Hematopoietic multipotent progenitor cell treated with erythropoietin and hydrocortisone succinate and interleukin-3 and kit ligand, for 4 days (in vitro differentiated cells): ENCODE measurements around the gene CAB39.
A peak's percentile ranks its signal among the peaks of the same experiment; 100 is the strongest.

Experiments
- DNase-seq: peaks from one replicate; pipeline ENCODE4 v3.0.0-alpha.2; 2015

CAB39 gene

DNA sequence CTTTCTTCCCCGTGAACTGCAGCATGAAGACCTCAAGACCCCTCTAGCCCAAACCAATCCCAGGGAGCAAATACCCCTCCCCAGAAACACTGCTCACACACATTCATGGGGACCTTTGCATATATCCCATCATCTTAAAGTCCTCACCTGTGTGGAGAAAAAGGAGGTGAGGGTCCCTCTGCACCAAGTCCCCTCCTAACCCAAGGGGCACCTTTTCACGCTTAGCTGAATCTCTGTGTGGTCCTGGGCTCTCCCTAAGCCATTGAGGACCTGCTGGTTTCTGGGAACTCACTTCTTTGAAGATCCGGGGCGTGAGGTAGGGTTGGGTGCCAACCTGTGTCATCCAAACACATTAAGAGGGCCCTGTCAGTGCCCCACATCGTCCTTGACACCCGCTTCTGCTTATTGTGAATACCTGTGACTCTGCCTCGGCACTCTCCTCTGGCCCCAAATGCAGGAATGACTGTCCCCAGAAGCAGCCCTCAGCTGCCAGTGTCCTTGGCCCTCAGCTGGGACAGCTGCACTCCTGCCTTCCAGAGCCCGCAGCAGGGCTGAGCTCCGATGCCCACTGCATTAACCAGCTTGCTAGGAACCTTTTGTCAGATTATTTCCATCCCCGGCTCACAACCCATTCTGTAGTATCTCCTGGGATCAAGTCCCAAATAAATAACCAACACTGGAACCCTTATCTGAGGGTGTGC lies 110.8 kb downstream of the CAB39 start:
- DNase-seq: no peak

DNA sequence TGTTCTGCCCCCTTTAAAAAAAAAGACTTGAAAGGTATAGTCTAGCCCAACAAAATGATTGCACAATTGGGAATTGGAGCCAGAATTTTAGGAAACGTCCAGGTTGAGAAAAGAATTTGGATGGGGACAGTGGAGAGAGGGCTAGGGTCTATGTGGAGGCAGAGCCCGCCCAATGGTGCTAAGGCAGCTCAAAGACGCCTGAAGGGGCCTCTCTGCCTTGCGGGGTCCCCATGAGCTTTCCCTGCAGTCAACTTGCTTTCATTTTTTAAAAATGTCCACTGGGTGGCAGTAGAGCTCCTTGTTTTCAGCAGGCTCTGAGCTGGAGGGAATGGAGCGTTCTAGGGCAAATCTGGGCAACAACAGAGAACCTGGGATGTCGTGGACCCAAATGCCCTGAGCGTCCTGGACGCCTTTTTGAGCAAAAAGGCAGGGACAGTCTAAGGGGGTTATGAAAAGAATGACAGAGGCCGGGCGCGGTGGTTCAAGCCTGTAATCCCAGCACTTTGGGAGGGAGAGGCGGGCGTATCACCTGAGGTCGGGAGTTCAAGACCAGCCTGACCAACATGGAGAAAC lies 111.8 kb downstream of the CAB39 start:
- DNase-seq: peak; percentile 94

DNA sequence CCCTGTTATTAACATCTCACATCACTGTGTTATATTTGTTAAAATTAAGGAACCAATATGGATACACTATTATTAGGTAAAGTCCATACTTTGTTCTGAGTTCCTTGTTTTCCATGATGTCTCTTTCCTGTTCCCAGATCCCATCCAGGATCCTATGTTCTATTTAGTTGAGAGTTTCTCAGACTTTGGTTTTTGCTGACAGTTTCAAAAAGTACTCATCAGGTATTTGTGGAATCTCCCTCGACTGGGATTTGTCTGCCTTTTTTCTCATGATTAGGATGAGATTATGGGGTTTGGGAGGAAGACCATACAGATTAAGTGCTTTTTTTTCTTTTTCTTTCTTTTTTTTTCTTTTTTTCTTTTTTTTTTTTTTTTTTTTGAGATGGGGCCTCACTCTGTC lies 112.7 kb downstream of the CAB39 start:
- no peak for DNase-seq

DNA sequence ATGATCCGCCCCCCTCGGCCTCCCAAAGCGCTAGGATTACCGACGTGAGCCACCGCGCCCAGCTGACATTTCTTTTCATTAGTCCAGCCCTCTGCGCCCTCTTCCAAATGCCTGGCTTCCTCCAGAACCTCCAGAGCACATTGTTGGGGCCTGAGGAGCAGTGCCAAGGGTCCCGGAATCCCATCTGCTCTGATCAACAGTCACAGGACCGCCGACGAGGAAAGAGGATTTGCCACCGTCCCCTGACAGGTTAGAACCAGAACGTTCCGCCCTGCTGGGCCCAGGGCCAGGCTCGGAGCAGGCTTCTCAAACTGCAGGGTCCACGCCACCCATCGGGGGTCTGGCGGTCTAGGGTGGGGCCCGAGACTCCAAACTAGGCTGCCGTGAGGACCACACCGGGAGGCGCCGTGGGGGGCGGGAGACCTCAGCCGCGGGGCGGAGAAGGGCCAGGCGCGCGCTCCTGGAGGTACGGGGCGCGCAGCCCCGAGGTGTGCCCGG lies 115.2 kb downstream of the CAB39 start:
- no peak for DNase-seq

DNA sequence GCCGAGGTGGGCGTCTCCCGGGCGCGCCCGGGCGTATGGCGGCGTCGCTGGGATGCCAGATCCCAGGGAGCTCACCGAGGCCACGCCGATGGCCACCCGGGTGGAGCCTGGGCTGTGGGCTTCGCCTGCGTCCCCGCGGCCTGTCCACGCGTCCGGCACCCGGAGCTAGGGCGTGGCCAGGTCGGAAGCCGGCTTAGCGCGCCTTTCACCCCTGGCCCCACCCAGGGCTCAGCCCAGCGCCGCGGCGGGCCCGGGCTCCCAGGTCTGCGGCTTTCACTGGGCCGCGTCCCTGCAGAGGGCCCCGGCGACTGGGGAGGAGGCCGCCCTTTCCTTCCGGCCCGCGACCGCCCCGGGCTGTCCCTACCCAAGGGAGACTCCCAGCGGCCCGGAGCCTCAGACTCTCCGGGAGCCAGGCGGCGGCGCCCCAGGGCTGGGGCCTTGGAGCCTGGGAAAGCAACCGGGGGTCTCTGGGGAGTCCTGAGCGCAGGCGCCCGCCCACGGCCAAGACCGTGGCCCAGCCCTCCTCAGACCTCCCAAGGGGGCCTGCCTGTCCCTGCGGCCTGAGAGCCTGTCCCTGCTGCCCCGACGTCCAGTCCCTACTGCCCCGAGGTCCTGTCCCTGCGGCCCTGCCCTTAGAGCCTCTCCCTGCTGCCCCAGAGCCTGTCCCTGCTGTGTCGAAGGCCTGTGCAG lies 115.8 kb downstream of the CAB39 start:
- peak; percentile 60 for DNase-seq

DNA sequence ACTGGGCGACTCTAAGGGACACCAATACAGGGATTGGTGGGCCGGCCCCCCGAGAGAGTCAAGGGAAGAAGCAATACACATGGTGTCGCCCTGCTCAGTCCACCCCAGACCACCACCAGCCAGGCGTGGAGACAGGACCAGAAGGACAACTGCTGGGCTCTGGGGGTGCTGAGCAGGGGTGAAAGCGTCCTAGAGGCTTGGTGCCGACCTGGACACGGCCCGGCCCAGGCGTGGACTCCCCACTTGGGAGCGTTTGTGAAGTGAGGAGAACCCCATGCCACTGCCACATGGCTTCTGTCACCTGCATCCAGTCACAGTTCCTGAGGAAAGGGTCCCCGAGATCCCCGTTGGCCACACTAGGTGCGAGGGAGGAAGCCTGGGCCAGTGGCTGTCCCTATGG lies 116.7 kb downstream of the CAB39 start:
- no peak for DNase-seq

DNA sequence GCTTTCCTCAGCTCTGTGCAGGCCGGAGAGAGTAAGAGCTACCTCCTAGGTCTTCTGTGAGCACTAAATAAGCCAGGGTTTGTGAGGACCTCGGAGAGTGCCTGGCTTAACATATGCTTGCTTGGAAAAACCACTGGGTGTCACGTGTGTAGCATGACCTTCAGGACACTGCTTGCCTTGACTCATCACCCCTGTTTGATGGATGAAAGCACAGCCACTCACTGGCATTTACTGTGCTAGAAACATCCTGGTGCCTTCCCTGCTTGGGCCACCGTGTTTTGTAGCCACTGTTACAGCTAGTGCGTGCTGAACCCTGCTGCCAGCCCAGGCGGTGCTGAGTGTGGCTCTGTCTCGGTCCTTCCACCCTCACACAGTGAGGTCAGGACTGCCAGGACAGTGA lies 117.3 kb downstream of the CAB39 start:
- no peak for DNase-seq

DNA sequence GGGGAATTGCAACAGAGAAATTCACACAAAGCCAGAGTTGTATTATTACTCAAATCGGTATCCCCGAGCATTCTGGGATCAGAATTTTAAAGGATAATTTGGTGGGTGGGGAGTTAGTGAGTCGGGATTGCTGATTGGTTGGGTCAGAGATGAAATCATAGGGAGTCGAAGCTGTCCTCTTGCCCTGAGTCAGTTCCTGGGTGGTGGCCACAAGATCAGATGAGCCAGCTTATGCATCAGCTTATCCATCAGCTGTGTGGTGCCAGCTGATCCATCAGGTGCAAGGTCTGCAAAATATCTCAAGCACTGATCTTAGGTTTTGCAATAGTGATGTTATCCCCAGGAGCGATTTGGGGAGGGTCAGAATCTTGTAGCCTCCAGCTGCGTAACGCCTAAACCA lies 117.8 kb downstream of the CAB39 start:
- no peak for DNase-seq

DNA sequence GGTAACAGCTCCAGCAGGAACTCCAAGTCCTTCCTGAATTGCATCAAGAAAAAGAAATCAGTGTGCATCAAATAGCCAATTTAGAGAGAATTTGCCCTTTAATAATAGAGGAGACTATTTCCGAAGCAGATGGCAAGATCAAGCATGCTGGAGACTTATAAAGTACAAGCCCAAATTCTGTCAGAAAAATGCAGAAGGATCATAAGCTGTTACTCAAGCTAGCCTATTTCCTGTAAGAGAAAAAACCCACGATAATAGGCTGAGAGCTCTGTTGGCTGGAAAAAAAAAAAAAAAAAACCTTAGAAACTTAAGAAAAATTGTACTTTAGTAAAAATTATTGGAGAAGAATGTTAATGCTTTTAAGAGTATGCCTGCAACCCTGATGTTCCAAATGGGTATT lies 127.7 kb downstream of the CAB39 start:
- peak; percentile 57 for DNase-seq

DNA sequence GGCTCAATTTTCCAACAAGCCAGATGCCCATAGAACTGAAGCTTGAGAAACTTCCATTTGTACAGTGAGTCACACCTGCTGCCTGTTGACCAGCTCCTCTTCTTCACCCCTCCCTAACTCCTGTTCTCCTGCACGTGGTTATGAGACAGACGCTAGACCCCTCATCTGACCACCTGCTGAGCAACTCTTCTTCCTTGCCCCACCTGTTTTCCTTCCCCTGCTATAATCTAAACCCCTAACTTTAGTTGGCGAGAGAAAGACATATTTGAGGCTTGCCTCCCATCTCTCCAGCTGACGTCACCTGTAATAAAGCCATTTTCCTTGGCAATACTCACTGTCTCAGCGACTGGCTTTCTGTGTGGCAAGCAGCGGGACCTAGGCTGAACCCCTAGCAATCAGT lies 129.8 kb downstream of the CAB39 start:
- no peak for DNase-seq

DNA sequence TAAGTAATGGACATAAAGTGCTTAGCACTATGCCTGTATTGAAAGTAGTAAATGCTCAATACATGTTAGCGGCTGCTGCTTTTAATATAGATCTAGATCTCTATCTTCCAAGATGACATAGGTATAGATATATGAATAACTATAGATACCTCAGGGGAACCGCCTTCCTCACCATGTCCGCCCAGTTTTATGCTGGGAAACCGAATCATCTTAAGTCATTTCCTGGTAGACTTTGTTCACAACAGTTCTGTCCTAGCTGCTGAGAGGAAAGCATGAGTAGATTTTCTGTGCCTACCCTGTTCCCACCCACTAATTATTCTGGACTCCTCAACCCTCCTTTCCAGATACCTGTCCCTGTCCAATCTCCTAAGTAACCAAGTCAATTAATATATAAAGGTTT lies 130.5 kb downstream of the CAB39 start:
- DNase-seq: no peak

DNA sequence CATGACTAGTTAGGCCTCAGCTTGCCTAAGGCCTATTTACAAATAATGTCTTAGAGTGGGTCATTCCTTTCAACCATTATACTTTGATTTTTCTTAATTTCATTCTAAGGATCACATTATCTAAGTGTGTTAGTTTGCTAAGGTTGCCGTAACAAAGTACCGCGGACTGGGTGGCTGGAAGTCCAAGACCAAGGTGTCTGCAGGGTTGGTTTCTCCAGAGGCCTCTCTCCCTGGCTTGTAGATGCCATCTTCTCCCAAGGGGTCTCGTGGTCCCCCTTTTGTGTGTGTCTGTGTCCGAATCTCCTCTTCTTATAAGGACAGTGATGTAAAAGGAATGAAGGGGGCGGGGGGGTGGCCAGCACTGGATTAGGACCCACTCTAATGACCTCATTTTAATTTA lies 133.7 kb downstream of the CAB39 start:
- no peak for DNase-seq

DNA sequence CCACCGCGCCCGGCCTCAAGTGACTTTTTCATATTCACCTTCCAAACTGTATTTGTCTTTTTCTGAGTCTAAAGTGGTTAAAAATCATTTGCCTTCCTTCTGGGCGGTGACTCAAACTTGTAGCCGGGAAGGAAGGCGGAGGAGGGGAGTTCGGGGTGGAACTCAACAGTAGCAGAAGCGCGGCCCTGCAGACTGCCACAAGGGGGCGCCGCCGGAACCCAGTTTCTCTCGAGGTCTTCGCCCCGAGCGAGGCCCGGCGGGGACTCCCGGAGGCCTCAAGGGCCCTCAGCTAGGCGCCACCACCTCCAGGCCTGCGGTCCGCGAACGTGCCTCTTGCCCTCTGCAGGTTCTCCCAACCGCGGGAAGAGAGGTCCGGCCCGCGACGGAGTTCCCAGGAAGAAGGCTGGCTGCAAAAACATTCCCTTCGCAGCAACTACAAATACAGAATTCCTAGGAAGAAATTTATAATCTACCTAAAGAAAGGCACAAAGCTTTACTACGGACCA lies 135.3 kb downstream of the CAB39 start:
- peak; percentile 93 for DNase-seq

DNA sequence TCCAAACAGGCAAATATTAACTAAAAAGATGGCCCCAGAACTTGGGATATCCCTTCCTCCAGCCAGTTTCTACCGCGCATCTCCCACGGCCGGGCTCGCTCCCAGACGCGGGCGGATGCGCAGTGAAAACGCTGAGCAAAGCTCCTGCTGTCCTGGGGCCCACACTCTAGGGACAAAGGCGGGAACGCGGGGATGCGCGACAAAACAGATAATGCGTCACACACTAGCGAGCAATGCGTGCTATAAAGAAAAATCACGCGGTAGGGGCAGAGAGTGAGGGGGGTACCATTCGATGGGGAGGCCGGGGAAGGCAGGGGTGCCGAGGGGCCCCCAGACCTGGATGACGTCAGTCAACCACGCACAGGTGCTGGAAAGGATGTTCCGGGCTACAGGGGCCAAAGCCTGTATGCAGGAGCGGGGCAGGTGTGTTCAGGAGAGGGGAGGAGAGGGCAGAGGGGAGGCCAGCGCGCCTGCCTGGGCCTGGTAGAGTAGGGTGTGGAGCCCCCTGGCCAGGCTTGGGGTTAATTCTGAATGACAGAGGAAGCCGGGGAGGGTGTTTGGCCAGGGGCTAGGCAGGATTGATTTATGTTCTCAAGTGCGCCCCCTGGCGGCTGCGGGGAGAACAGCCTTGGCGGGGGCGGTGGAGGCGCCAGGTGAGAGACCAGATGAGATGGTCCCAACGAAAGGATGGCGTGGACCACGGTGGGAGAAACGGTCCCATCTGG lies 137.2 kb downstream of the CAB39 start:
- peak; percentile 76 for DNase-seq

DNA sequence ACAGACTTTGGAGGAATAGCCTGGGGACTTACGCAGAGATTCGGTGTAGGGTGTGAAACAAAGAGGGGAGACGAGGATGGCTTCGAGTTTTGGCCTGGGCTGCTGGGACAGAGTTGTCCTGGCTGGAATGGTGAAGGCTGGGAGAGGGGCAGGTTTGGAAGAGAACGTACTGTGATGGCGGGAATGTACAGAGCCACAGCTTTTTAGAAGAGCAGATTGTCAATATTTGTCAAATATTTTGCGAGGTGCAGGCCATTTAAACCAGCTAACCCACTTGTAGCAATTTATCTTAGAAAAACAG lies 137.7 kb downstream of the CAB39 start:
- DNase-seq: no peak

DNA sequence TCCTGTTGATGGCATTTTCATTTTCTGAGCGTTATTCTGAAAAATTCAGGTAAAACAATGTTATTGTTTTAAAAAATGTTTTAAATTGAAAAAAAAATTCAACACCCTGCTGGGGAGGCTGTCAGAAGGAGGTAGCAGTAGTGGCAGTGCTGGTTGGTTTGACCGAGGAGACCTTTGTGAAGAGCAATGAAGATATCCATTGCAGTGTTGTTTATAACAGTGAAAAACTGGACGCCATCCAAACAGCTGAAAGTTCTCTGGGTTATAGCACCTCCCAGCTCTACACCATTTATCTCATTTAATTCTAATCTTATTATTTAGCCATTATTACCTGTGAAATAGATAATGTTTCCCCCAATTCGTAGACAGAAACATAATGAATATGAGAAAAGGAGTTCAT lies 139.5 kb downstream of the CAB39 start:
- no peak for DNase-seq

DNA sequence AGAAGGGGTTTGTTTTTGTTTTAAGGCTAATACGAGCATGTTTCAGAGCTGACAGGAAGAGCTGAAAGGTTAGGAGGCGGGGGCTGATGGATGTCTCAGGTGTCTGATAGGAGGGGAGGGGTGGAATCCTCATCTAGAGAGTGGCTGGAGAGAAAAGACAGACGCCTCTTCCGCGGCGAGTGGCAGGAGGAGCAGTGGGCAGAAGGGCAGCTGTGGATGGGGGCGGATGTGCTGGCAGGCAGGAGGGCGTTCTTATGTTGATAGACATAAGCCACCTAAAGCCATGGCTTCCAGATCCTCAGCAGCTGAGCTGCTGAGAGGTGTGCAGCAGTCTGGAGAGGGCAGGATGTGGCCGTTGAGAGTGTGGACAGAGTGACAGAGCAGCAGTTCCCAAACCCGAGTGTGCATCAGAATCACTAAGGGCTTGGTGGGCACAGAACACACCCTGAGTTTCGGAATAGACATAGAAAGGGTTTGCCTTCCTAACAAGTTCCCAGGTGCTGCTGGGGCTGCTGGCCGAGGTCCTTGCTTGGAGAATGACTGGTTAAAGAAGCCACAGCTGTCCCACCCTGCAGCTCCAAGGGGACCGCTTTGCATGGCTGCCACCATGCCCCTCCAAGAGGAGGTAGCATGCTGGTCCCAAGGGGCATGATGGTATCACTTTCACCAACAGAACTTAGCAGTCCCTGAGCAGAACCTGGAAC lies 149.1 kb downstream of the CAB39 start:
- no peak for DNase-seq

DNA sequence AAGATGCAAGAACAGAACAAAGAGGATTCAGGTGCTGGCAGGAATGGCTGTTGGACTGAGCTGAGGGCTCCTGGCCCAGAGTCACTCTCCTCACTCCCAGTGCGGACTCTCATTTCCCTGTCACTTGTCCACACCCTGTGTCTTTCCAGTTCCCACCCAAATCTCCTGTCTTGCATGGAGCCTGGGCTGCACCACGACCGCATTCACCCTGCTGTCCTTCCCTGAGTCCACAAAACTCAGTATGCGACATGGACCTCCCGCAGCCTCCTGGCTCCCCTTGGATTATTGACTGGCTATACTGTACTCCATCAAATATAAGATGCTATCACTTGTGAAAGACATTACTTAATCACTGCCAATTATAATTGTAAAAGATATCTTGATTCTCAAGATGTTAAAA lies 149.7 kb downstream of the CAB39 start:
- no peak for DNase-seq

DNA sequence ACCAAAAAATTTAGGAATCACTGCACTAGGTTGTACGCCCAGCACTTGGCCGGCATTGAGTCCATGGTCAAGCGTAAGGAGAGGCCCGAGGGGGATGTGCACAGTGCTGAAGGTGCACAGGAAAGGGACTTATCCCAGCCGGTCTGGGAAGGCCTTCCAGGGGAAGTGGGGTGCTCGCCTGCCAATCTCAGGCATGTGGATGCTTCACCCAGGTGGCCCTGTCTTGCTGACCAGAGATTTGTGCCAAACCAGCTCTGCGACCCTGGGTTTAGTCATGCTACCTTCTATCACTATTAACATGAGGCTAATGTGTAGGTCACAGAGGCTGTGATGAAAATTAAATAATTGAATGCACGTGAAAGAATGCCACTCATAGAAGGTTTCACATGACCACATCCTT lies 150.4 kb downstream of the CAB39 start:
- DNase-seq: no peak

DNA sequence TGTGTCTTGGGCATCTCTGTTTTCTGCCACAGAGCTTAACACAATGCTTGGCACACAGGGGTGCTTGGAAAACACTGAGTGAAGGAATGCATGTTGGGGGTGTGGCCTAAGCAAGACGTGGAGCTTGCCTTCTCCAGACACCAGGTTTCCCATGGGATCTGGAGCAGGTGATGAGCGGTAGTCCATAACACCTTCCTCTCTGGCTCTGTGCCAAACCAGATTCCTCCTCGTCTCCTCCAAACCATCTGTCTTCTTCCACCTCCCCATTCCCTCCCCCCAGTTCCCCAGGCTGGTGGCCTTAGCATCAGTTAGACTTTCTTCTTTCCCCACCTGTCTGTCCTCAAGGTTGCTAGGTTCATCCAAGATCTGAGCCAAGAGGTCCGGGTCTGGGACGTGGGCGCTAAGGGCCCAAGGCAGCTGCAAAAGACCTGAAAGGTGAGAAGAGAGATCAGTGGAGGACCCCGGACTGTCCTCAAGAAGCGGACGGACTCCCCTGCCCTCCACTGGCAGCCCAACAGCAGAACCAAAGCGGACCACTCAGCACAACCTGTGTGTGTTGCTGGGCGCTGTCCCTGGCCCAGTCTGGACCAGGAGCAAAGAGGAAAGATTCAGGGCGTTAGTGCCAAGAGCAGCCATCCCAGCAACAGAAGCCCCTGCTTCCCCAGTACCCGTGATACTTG lies 150.9 kb downstream of the CAB39 start:
- DNase-seq: no peak

DNA sequence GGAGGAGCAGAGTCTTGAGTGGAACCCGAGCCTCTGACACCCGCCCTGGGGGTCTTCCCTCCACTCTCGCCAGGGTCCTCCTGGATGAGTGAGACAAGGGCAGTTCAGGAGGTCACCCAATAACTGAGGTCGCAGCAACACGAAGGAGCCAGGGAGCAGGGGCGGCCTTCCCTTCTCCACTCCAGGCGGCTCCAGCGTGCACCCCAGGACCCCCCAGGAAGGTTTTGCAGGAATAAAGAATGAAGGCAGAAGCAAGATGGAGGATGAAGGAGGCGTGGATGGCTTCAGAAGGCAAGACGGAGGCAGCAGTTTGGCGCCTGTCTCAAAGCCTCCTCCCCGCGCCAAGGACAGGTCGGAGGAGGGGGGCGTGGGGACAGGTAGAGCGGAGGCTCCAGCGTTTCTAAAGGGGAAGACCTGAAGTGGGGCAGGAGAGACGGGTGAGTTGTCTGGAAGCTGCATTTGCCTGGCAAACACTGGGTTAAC lies 151.5 kb downstream of the CAB39 start:
- DNase-seq: no peak

DNA sequence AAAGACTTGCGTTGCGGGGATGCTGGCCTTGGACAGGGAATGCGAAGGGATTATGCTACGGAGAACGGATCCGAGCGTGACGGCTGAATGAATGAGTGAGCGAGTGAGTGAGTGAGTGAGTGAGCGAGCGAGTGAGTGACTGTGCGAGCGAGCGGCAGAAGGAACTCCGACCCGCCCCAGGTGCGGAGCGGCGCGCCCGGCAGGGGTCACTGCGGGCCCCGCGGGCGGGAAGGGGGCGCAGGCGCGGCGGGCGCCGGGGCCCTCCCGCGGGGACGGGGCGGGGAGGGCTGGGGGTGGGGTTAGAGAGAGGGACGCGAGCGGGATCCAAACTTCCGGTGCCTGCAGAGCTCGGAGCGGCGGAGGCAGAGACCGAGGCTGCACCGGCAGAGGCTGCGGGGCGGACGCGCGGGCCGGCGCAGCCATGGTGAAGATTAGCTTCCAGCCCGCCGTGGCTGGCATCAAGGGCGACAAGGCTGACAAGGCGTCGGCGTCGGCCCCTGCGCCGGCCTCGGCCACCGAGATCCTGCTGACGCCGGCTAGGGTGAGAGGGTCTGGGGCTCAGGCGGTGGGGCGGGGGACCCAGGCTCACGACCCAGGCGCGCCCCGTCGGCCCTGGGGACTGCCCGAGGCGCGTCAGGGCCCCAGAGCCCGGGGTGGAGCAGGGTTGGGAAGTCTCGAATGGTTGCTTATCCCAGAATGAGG lies 152.1 kb downstream of the CAB39 start, which contains the start of gene ITM2C:
ITM2C (plus strand) TSS at position 338 of the 702 bp plus-strand sequence; CDS start at position 422, 84 bp downstream.
- DNase-seq: peak; percentile 86
